Thyroid gland (tissue), 4 donors: ENCODE results near the gene TMEM175.

Experiments used
- CTCF ChIP-seq, 6 experiments: fragments of 200-600 bp in 3 of 6; fragments of 450-650 bp in 3 of 6; sonication (generic) in 3 of 6; IDR thresholded peaks; one replicate each; pipeline ENCODE4 v1.5.1; 2016 to 2019; ENCODE audit warnings: antibody characterized with exemption in 6 of 6, mild to moderate bottlenecking in 2 of 6, inconsistent platforms in 1 of 6, moderate library complexity in 1 of 6
- POLR2A ChIP-seq, 2 donors: fragments of 450-650 bp; IDR thresholded peaks; one replicate each; pipeline ENCODE4 v1.6.1; 2017; ENCODE audit warnings: antibody characterized with exemption in 2 of 2, mild to moderate bottlenecking in 2 of 2, moderate library complexity in 1 of 2

DNA sequence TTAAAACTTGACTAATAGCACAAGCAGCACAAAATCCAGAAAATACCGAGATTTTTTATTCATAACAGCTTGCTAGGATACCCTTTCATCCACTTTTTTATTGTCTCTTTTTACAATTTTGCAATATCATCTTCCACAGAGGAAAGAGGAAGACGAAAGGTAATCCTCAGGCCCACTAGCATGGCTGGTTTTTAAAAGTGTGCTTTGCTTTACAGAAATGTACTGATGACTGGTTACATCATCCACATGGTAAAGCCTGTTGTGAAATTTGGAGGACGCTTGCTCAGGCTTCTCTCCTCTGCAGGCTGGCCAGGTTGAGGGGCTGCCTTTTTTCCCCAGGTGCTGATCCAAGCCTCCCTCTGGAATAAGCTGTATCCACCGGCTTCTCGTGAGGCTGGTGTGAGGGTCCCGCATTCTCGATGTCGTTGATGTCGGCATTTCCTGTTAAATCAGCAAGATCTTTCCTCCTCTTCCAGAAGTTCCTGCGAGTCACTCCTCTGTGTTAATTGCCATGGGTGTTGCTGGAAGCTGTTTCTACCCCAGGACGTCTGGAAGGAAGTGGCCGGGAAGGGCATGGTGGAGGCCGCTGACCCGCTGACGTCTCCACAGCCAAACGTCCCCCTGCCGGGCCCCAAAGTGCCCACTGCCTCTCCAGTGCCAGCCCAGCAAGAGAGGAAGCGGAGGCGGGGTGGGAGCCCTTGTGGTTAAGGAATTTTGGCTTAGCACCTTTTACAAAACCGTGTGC lies 46.9 kb downstream of the TMEM175 start:
- TF ChIP-seq CTCF (IDR thresholded peaks at IDR 0.05), result no peak
- no peak for TF ChIP-seq POLR2A (IDR thresholded peaks at IDR 0.05)
